ENCODE results near the gene UTP14C. TPM values are rescaled to one million over a fixed set of nuclear protein-coding genes. Genes with fewer than 3 reads are reported as not detected.
A peak's percentile ranks its signal among the peaks of the same experiment; 100 is the strongest.

Gene UTP14C
- total and polyA plus RNA-seq, 2 experiments from 2014 or later, result 11.4 to 22.9 TPM

DNA sequence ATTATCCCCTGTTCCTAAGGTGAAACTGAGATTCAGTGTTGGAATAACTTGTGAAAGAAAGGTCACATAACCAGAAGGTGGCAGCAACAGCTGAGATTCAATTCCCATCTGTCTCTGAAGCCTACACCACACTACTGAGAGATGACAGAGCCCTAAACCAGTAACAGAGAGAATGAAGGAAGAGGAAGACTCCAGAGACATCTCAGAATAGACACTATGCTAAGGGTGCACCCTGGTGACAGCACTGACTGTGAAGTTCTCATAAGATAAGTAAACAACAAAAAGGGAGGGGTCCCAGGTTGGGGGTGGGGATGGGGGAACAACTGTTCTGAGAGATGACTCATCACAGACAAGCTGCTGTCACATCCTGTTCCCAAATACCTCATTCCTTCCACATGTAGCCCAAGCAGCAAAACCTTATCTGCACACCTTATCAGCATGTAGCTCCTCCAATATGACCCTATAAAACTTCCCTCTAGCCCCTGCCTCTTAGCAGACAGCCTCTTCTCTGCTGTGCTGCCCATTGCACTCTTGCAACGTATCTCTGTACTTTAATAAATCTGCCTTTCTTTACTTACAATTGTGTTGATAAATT, 46.5 kb downstream of the UTP14C start:
- peaks cover 68% of the 10 kb centered on the region for H3K9me3 Mint-ChIP-seq
- Histone ChIP-seq H3K9me2 (ENCODE audit: insufficient read depth) (no peaks in the 10 kb centered on the region), H3K36me3 (ENCODE audit: insufficient read depth) (0 out of 2 replicates have a peak, but pooled peaks cover 4% of the 10 kb centered on the region), H3K27me3 (ENCODE audit: insufficient read depth) (no peaks in the 10 kb centered on the region), H2AFZ (no peak overlapping the region), H3F3A (replicated peaks; ENCODE audit: low read depth) (no peaks in the 10 kb centered on the region), H3K4me1 (ENCODE audit: insufficient read depth) (no peaks in the 10 kb centered on the region), H3K4me3 (no peak overlapping the region), H3K4me2 (no peak overlapping the region), H3K79me2 (replicated peaks; ENCODE audit: insufficient read depth) (no peaks in the 10 kb centered on the region), H4K20me1 (replicated peaks; ENCODE audit: insufficient read depth) (no peaks in the 10 kb centered on the region), H3K27ac (ENCODE audit: low read depth) (no peak overlapping the region)
- H3K27me3 Mint-ChIP-seq (ENCODE audit: insufficient read depth, low read depth, poor library complexity), result no peaks in the 10 kb centered on the region
- TF ChIP-seq, protein P1, sequence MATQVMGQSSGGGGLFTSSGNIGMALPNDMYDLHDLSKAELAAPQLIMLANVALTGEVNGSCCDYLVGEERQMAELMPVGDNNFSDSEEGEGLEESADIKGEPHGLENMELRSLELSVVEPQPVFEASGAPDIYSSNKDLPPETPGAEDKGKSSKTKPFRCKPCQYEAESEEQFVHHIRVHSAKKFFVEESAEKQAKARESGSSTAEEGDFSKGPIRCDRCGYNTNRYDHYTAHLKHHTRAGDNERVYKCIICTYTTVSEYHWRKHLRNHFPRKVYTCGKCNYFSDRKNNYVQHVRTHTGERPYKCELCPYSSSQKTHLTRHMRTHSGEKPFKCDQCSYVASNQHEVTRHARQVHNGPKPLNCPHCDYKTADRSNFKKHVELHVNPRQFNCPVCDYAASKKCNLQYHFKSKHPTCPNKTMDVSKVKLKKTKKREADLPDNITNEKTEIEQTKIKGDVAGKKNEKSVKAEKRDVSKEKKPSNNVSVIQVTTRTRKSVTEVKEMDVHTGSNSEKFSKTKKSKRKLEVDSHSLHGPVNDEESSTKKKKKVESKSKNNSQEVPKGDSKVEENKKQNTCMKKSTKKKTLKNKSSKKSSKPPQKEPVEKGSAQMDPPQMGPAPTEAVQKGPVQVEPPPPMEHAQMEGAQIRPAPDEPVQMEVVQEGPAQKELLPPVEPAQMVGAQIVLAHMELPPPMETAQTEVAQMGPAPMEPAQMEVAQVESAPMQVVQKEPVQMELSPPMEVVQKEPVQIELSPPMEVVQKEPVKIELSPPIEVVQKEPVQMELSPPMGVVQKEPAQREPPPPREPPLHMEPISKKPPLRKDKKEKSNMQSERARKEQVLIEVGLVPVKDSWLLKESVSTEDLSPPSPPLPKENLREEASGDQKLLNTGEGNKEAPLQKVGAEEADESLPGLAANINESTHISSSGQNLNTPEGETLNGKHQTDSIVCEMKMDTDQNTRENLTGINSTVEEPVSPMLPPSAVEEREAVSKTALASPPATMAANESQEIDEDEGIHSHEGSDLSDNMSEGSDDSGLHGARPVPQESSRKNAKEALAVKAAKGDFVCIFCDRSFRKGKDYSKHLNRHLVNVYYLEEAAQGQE (IDR thresholded peaks at IDR 0.05; ENCODE audit: unreplicated experiment), result no peak
- TF ChIP-seq, protein P2, sequence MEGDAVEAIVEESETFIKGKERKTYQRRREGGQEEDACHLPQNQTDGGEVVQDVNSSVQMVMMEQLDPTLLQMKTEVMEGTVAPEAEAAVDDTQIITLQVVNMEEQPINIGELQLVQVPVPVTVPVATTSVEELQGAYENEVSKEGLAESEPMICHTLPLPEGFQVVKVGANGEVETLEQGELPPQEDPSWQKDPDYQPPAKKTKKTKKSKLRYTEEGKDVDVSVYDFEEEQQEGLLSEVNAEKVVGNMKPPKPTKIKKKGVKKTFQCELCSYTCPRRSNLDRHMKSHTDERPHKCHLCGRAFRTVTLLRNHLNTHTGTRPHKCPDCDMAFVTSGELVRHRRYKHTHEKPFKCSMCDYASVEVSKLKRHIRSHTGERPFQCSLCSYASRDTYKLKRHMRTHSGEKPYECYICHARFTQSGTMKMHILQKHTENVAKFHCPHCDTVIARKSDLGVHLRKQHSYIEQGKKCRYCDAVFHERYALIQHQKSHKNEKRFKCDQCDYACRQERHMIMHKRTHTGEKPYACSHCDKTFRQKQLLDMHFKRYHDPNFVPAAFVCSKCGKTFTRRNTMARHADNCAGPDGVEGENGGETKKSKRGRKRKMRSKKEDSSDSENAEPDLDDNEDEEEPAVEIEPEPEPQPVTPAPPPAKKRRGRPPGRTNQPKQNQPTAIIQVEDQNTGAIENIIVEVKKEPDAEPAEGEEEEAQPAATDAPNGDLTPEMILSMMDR (conservative IDR thresholded peaks at IDR 0.05; ENCODE audit: low read depth in 2 of 2), result peak in 1 of 2 experiments; percentile 17; a peak in 1 of 4 replicates
- no peaks in the 10 kb centered on the region for H3K4me1 Mint-ChIP-seq
- H3K4me3 Mint-ChIP-seq, result no peak overlapping the region
- ATAC-seq (no peak), DNase-seq (ENCODE audit: low spot score) (no peak)
- no peak overlapping the region for H3K27ac Mint-ChIP-seq
- peaks cover 40% of the 10 kb centered on the region for H3K36me3 Mint-ChIP-seq (ENCODE audit: low read depth)

Other genes starting within 250 kb of the UTP14C start
- gene DHRS12, start 220.5 kb upstream of the UTP14C start, total RNA-seq (2014; rRNA removed; shearing (Covaris generic)), result 4.3 and 4.6 TPM in 2 replicates
- 8.9 and 12.2 TPM in 2 replicates for gene DHRS12, start 220.5 kb upstream of the UTP14C start, polyA plus RNA-seq (2016; fragmentation: Nextera tagmentation; extraction: Ambion mirVana)
- 0.35 and 0.76 TPM in 2 replicates for gene TMEM272, start 179.5 kb upstream of the UTP14C start, total RNA-seq (2014; rRNA removed; shearing (Covaris generic))
- gene TMEM272, start 179.5 kb upstream of the UTP14C start, polyA plus RNA-seq (2016; fragmentation: Nextera tagmentation; extraction: Ambion mirVana), result 0.05 and 0.11 TPM in 2 replicates
- gene CCDC70, start 162.7 kb upstream of the UTP14C start, total RNA-seq (2014; rRNA removed; shearing (Covaris generic)), result not detected in 2 replicates
- gene CCDC70, start 162.7 kb upstream of the UTP14C start, polyA plus RNA-seq (2016; fragmentation: Nextera tagmentation; extraction: Ambion mirVana), result not detected in 2 replicates
- gene ATP7B, start 13.2 kb upstream of the UTP14C start, total RNA-seq (2014; rRNA removed; shearing (Covaris generic)), result 7.7 and 12.8 TPM in 2 replicates
- gene ATP7B, start 13.2 kb upstream of the UTP14C start, polyA plus RNA-seq (2016; fragmentation: Nextera tagmentation; extraction: Ambion mirVana), result 2.2 and 2.6 TPM in 2 replicates
- gene ALG11, start 12.3 kb upstream of the UTP14C start, total RNA-seq (2014; rRNA removed; shearing (Covaris generic)), result 38.8 and 40.1 TPM in 2 replicates
- gene ALG11, start 12.3 kb upstream of the UTP14C start, polyA plus RNA-seq (2016; fragmentation: Nextera tagmentation; extraction: Ambion mirVana), result 31.4 and 36.9 TPM in 2 replicates
- gene NEK5, start 104.4 kb downstream of the UTP14C start, total RNA-seq (2014; rRNA removed; shearing (Covaris generic)), result 0.16 and 0.73 TPM in 2 replicates
- gene NEK5, start 104.4 kb downstream of the UTP14C start, polyA plus RNA-seq (2016; fragmentation: Nextera tagmentation; extraction: Ambion mirVana), result 0.64 and 1.3 TPM in 2 replicates
- gene NEK3, start 134.9 kb downstream of the UTP14C start, total RNA-seq (2014; rRNA removed; shearing (Covaris generic)), result 26.6 and 26.7 TPM in 2 replicates
- gene NEK3, start 134.9 kb downstream of the UTP14C start, polyA plus RNA-seq (2016; fragmentation: Nextera tagmentation; extraction: Ambion mirVana), result 26.8 and 27.9 TPM in 2 replicates